Tibial nerve (tissue), 4 donors: ENCODE results near the gene DIMT1.

Experiments
- EP300 ChIP-seq, 2 donors: sonication (generic); formaldehyde crosslinking; IDR thresholded peaks; one replicate each; pipeline ENCODE4 v1.6.1; 2017; ENCODE audit warnings: antibody characterized with exemption in 2 of 2, mild to moderate bottlenecking in 1 of 2
- POLR2A ChIP-seq, 2 donors: fragments of 450-650 bp; IDR thresholded peaks; one replicate each; pipeline ENCODE4 v1.6.1; 2017; ENCODE audit warnings: antibody characterized with exemption in 2 of 2, mild to moderate bottlenecking in 2 of 2, moderate library complexity in 2 of 2
- TF ChIP-seq, protein P1 (sequence below), 5 experiments: fragments of 200-600 bp in 3 of 5; fragments of 450-650 bp in 2 of 5; sonication (generic) in 3 of 5; IDR thresholded peaks; one replicate each; pipeline ENCODE4 v1.5.1; 2016 to 2019; ENCODE audit warnings: antibody characterized with exemption in 5 of 5, mild to moderate bottlenecking in 3 of 5, moderate library complexity in 2 of 5

DNA sequence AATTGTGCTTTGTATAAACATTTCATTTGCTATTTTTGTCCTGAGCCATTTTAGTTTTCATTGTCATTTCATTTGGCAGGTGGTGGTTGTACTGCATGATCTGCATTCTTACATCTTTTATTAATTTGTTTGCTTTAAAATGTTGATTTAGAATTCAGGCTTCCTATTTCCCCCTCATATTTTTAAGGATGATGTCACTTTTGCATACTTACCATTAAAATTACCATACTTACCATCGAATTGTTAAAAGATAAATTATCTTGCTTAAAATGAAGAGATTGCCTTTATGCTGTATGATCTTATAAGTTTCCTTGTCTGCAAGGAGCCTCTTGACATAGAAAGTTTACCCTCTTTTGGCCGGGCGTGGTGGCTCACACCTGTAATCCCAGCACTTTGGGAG lies 31.1 kb downstream of the DIMT1 start:
- TF ChIP-seq, protein P1, sequence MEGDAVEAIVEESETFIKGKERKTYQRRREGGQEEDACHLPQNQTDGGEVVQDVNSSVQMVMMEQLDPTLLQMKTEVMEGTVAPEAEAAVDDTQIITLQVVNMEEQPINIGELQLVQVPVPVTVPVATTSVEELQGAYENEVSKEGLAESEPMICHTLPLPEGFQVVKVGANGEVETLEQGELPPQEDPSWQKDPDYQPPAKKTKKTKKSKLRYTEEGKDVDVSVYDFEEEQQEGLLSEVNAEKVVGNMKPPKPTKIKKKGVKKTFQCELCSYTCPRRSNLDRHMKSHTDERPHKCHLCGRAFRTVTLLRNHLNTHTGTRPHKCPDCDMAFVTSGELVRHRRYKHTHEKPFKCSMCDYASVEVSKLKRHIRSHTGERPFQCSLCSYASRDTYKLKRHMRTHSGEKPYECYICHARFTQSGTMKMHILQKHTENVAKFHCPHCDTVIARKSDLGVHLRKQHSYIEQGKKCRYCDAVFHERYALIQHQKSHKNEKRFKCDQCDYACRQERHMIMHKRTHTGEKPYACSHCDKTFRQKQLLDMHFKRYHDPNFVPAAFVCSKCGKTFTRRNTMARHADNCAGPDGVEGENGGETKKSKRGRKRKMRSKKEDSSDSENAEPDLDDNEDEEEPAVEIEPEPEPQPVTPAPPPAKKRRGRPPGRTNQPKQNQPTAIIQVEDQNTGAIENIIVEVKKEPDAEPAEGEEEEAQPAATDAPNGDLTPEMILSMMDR (IDR thresholded peaks at IDR 0.05): no peak
- TF ChIP-seq POLR2A (IDR thresholded peaks at IDR 0.05) (no peak), EP300 (IDR thresholded peaks at IDR 0.05) (no peak)
